H1 (cell line): ENCODE results near the gene MRPS26. TPM values are rescaled to one million over a fixed set of nuclear protein-coding genes. Genes with fewer than 3 reads are reported as not detected.
"Not testable (repeated sequence)": the region's sequence is repeated elsewhere in the genome, so short reads cannot be mapped to it uniquely, and the experiment has no call there.

Experiments used
- CTCF ChIA-PET: fragments of 300-600 bp; sonication (Branson Sonifier 250); formaldehyde crosslinking; loops from one replicate; lab custom pipeline; 2021; ENCODE audit not compliant: partially characterized antibody; lab: Charles Lee
- POLR2A ChIA-PET: fragments of 300-600 bp; sonication (Branson Sonifier 250); formaldehyde crosslinking; loops from one replicate; lab custom pipeline; 2021; ENCODE audit warnings: inconsistent platforms; ENCODE audit not compliant: partially characterized antibody; lab: Charles Lee
- DNase-seq, 2 experiments: peaks; one replicate each; pipeline versions ENCODE4 v3.0.0 to v3.0.0-alpha.2; 2010 to 2022; ENCODE audit warnings: low spot score in 2 of 2, low read depth in 1 of 2, mixed read lengths in 1 of 2
- FAIRE-seq: peaks from 2 replicates; lab custom pipeline; 2011; peaks lifted over from hg19 to GRCh38; lab: Jason Lieb, UNC
- H2AFZ ChIP-seq: 2 replicates; pipeline ENCODE4 v1.8.1; 2012; ENCODE audit warnings: low read length, inconsistent platforms
- H2AK5ac ChIP-seq: 2 replicates; pipeline ENCODE4 v1.6.1; 2013; ENCODE audit warnings: low read depth, low read length
- H2BK120ac ChIP-seq: replicated peaks from 2 replicates; pipeline ENCODE3; 2013; ENCODE audit warnings: low read depth, low read length, inconsistent platforms
- H2BK12ac ChIP-seq: 2 replicates; pipeline ENCODE4 v1.6.1; 2013; ENCODE audit warnings: low read depth, low read length
- H2BK15ac ChIP-seq: 2 replicates; pipeline ENCODE4 v1.6.1; 2013; ENCODE audit warnings: low read length
- H2BK20ac ChIP-seq: 2 replicates; pipeline ENCODE4 v1.6.1; 2013; ENCODE audit warnings: low read length
- H2BK5ac ChIP-seq: 2 replicates; pipeline ENCODE4 v1.6.1; 2013; ENCODE audit warnings: low read depth, low read length
- H3K14ac ChIP-seq: 2 replicates; pipeline ENCODE4 v1.6.1; 2013; ENCODE audit warnings: inconsistent platforms; ENCODE audit not compliant: insufficient read length
- H3K18ac ChIP-seq: 2 replicates; pipeline ENCODE4 v1.6.1; 2013; ENCODE audit warnings: low read length; ENCODE audit errors: extremely low read depth
- H3K23ac ChIP-seq: 2 replicates; pipeline ENCODE4 v1.6.1; 2013; ENCODE audit warnings: inconsistent platforms; ENCODE audit not compliant: insufficient read length
- H3K23me2 ChIP-seq: 2 replicates; pipeline ENCODE4 v1.6.1; 2013; ENCODE audit warnings: low read depth, low read length
- H3K27ac ChIP-seq: 2 replicates; pipeline ENCODE4 v1.6.1; 2011; ENCODE audit warnings: low read depth, low read length, inconsistent platforms
- H3K27me3 ChIP-seq, 4 experiments: replicated peaks in 1 of 4; 1 replicate in 1 of 4; 2 replicates in 3 of 4; pipeline versions ENCODE4 v1.6.1 to v1.8.1; 2011 to 2013; ENCODE audit warnings: low read length in 3 of 4, mild to moderate bottlenecking in 3 of 4, inconsistent platforms in 2 of 4, mixed read lengths in 2 of 4, moderate library complexity in 1 of 4; ENCODE audit not compliant: control insufficient read depth in 3 of 4, insufficient read depth in 3 of 4; ENCODE audit errors: extremely low read depth in 1 of 4
- H3K36me3 ChIP-seq, 4 experiments: 2 replicates each; pipeline versions ENCODE4 v1.6.1 to v1.8.1; 2011 to 2013; ENCODE audit warnings: mild to moderate bottlenecking in 4 of 4, low read length in 3 of 4, moderate library complexity in 2 of 4, control low read depth in 1 of 4, inconsistent platforms in 1 of 4; ENCODE audit not compliant: insufficient read depth in 4 of 4, control insufficient read depth in 2 of 4
- H3K4ac ChIP-seq: replicated peaks from 2 replicates; pipeline ENCODE3; 2013; ENCODE audit warnings: low read length, low read depth, mixed read lengths, inconsistent platforms; ENCODE audit not compliant: insufficient read length
- H3K4me1 ChIP-seq, 4 experiments: replicated peaks in 1 of 4; 1 replicate in 1 of 4; 2 replicates in 3 of 4; pipeline versions ENCODE4 v1.6.1 to v1.8.1; 2011 to 2013; ENCODE audit warnings: low read length in 3 of 4, inconsistent platforms in 2 of 4, mixed read lengths in 1 of 4; ENCODE audit not compliant: insufficient read depth in 4 of 4, control insufficient read depth in 3 of 4
- H3K4me2 ChIP-seq, 2 experiments: 2 replicates each; pipeline versions ENCODE4 v1.6.1 to v1.8.1; 2011 to 2013; ENCODE audit warnings: low read depth in 2 of 2, low read length in 2 of 2, control low read depth in 1 of 2, inconsistent platforms in 1 of 2, mild to moderate bottlenecking in 1 of 2; ENCODE audit not compliant: insufficient read depth in 1 of 2
- H3K4me3 ChIP-seq, 4 experiments: fragments of 200-600, 300-600 bp in 1 of 4; sonication (generic), shearing (Covaris generic), sonication (Bioruptor Twin) in 1 of 4; 2 replicates each; pipeline versions ENCODE4 v1.5.1 to v1.8.1; 2011 to 2016; ENCODE audit warnings: low read length in 4 of 4, low read depth in 3 of 4, control low read depth in 2 of 4, inconsistent platforms in 2 of 4, mild to moderate bottlenecking in 2 of 4, mixed read lengths in 1 of 4, moderate library complexity in 1 of 4; ENCODE audit not compliant: insufficient read depth in 2 of 4; ENCODE audit errors: extremely low read depth in 1 of 4
- H3K56ac ChIP-seq: replicated peaks from 2 replicates; pipeline ENCODE3; 2013; ENCODE audit warnings: low read depth, mild to moderate bottlenecking, mixed read lengths, low read length, inconsistent platforms; ENCODE audit not compliant: insufficient read length
- H3K79me1 ChIP-seq: 2 replicates; pipeline ENCODE4 v1.6.1; 2013; ENCODE audit warnings: low read depth, low read length, control low read depth
- H3K79me2 ChIP-seq, 2 experiments: 2 replicates each; pipeline versions ENCODE4 v1.6.1 to v1.8.1; 2012 to 2013; ENCODE audit warnings: low read length in 2 of 2, mild to moderate bottlenecking in 2 of 2, inconsistent platforms in 1 of 2; ENCODE audit not compliant: insufficient read depth in 2 of 2, control insufficient read depth in 1 of 2
- H3K9ac ChIP-seq, 4 experiments: replicated peaks in 1 of 4; 1 replicate in 1 of 4; 2 replicates in 3 of 4; pipeline versions ENCODE4 v1.6.1 to v1.8.1; 2011 to 2013; ENCODE audit warnings: low read depth in 3 of 4, low read length in 3 of 4, control low read depth in 2 of 4, mild to moderate bottlenecking in 2 of 4, moderate library complexity in 2 of 4, inconsistent platforms in 1 of 4; ENCODE audit errors: extremely low read depth in 1 of 4
- H3K9me3 ChIP-seq, 2 experiments: 2 replicates each; pipeline versions ENCODE4 v1.6.1 to v1.8.1; 2012 to 2013; ENCODE audit warnings: mild to moderate bottlenecking in 2 of 2, moderate library complexity in 2 of 2, control low read depth in 1 of 2, inconsistent platforms in 1 of 2, low read depth in 1 of 2, low read length in 1 of 2, mixed read lengths in 1 of 2; ENCODE audit not compliant: insufficient read depth in 2 of 2
- H4K20me1 ChIP-seq, 2 experiments: replicated peaks in 1 of 2; 2 replicates each; pipeline versions ENCODE3 to v1.8.1; 2011 to 2013; ENCODE audit warnings: inconsistent platforms in 2 of 2, low read length in 2 of 2, mild to moderate bottlenecking in 1 of 2; ENCODE audit not compliant: insufficient read depth in 2 of 2, control insufficient read depth in 1 of 2
- H4K5ac ChIP-seq: 2 replicates; pipeline ENCODE4 v1.6.1; 2013; ENCODE audit warnings: low read length, low read depth, mixed read lengths, inconsistent platforms; ENCODE audit not compliant: insufficient read length
- H4K8ac ChIP-seq: 2 replicates; pipeline ENCODE4 v1.8.0; 2013; ENCODE audit warnings: mild to moderate bottlenecking, moderate library complexity, low read length, inconsistent platforms; ENCODE audit not compliant: insufficient read depth; ENCODE audit errors: extremely low read depth
- H4K91ac ChIP-seq: replicated peaks from 2 replicates; pipeline ENCODE3; 2013; ENCODE audit warnings: low read length, mixed read lengths, inconsistent platforms; ENCODE audit not compliant: insufficient read length
- WGBS, 2 experiments: shearing (Covaris generic) in 1 of 2; methylation state at CpG; one replicate each; pipeline versions ENCODE4 v1.1.6 to v1.1.7; 2013 to 2015; ENCODE audit warnings: low lambda C conversion rate in 2 of 2, mixed read lengths in 2 of 2, inconsistent platforms in 1 of 2, low coverage in 1 of 2, missing lambda C conversion rate in 1 of 2; ENCODE audit not compliant: insufficient replicate concordance in 2 of 2, insufficient coverage in 1 of 2, insufficient read length in 1 of 2; ENCODE audit errors: extremely low coverage in 1 of 2, missing lambda C conversion rate in 1 of 2; 5-methylcytosine and 5-hydroxymethylcytosine counted together
- polyA plus RNA-seq, 7 experiments: library from polyadenylated mRNA; depleted of rRNA in 3 of 7; stranded (reverse) in 5 of 7; unstranded in 2 of 7; fragments of >200 nt in 5 of 7; fragments of 200-250 nt in 2 of 7; gene quantifications; 1 replicate in 5 of 7; 2 replicates in 1 of 7; 4 replicates in 1 of 7; pipeline versions ENCODE4 v1.2.1 to v1.2.3, GENCODE V29; 2011 to 2013; ENCODE audit warnings: missing spikeins in 2 of 7, mixed read lengths in 2 of 7
- total RNA-seq: library from RNA; stranded (reverse); fragmentation: NEBNext Ultra II Directional; extraction: Animal tissue kit (Norgen Biotek cat#: 25700); gene quantifications from 2 replicates; pipeline ENCODE4 v1.2.1, GENCODE V29; 2021

The MRPS26 gene
- total and polyA plus RNA-seq, 2 of the 8 experiments (the other 6 are each of a cell fraction or from before 2014, with no cell fraction given) = 83.6 to 103 TPM

- not testable (repeated sequence) for H3K23ac ChIP-seq, DNase-seq, H4K8ac ChIP-seq, H3K23me2 ChIP-seq, H4K5ac ChIP-seq, H3K79me1 ChIP-seq, H3K14ac ChIP-seq, H3K9me3 ChIP-seq, H2BK15ac ChIP-seq, H2AK5ac ChIP-seq, H2BK120ac ChIP-seq, H3K79me2 ChIP-seq, H2BK5ac ChIP-seq, H2BK12ac ChIP-seq, H4K20me1 ChIP-seq, FAIRE-seq, H4K91ac ChIP-seq, H3K18ac ChIP-seq, H3K4me3 ChIP-seq, H3K4me1 ChIP-seq, H3K9ac ChIP-seq, H2AFZ ChIP-seq, H3K4me2 ChIP-seq, H3K27ac ChIP-seq, H2BK20ac ChIP-seq, H3K56ac ChIP-seq, H3K4ac ChIP-seq, H3K36me3 ChIP-seq
- ChIA-PET CTCF (interaction anchor here (1.6 to 3.2 kb wide), 5 partner anchors 15 to 32 kb away, joined by 5 to 8 read pairs (median 7); no protein-coding TSS in a partner anchor), POLR2A (interaction anchor here (1.0 to 1.8 kb wide), 4 partner anchors 10 to 127 kb away, joined by 3 to 6 read pairs (median 5); no protein-coding TSS in a partner anchor)
- peaks cover 11 to 30% (median 27%) of the 10 kb centered on the region in 4 experiments for H3K27me3 ChIP-seq
- WGBS, 2 experiments = 82% methylated on average over 8 of the region's 8 CpGs; no CpG with 5 or more reads in 1 of the 2 experiments
These were observed 27.4 kb downstream of the MRPS26 start for GRCh38 chr20:3073251-3073643.
